H1 (cell line): ENCODE measurements around the gene NAPA. TPM values are rescaled to one million over a fixed set of nuclear protein-coding genes. Genes with fewer than 3 reads are reported as not detected.

Source experiments
- CTCF ChIA-PET: fragments of 300-600 bp; sonication (Branson Sonifier 250); formaldehyde crosslinking; loops from one replicate; lab custom pipeline; 2021; ENCODE audit not compliant: partially characterized antibody; lab: Charles Lee
- POLR2A ChIA-PET: fragments of 300-600 bp; sonication (Branson Sonifier 250); formaldehyde crosslinking; loops from one replicate; lab custom pipeline; 2021; ENCODE audit warnings: inconsistent platforms; ENCODE audit not compliant: partially characterized antibody; lab: Charles Lee
- DNase-seq, 2 experiments: peaks; one replicate each; pipeline versions ENCODE4 v3.0.0 to v3.0.0-alpha.2; 2010 to 2022; ENCODE audit warnings: low spot score in 2 of 2, low read depth in 1 of 2, mixed read lengths in 1 of 2
- FAIRE-seq: peaks from 2 replicates; lab custom pipeline; 2011; peaks lifted over from hg19 to GRCh38; lab: Jason Lieb, UNC
- H2AFZ ChIP-seq: 2 replicates; pipeline ENCODE4 v1.8.1; 2012; ENCODE audit warnings: low read length, inconsistent platforms
- H2AK5ac ChIP-seq: 2 replicates; pipeline ENCODE4 v1.6.1; 2013; ENCODE audit warnings: low read depth, low read length
- H2BK120ac ChIP-seq: replicated peaks from 2 replicates; pipeline ENCODE3; 2013; ENCODE audit warnings: low read depth, low read length, inconsistent platforms
- H2BK12ac ChIP-seq: 2 replicates; pipeline ENCODE4 v1.6.1; 2013; ENCODE audit warnings: low read depth, low read length
- H2BK15ac ChIP-seq: 2 replicates; pipeline ENCODE4 v1.6.1; 2013; ENCODE audit warnings: low read length
- H2BK20ac ChIP-seq: 2 replicates; pipeline ENCODE4 v1.6.1; 2013; ENCODE audit warnings: low read length
- H2BK5ac ChIP-seq: 2 replicates; pipeline ENCODE4 v1.6.1; 2013; ENCODE audit warnings: low read depth, low read length
- H3K14ac ChIP-seq: 2 replicates; pipeline ENCODE4 v1.6.1; 2013; ENCODE audit warnings: inconsistent platforms; ENCODE audit not compliant: insufficient read length
- H3K18ac ChIP-seq: 2 replicates; pipeline ENCODE4 v1.6.1; 2013; ENCODE audit warnings: low read length; ENCODE audit errors: extremely low read depth
- H3K23ac ChIP-seq: 2 replicates; pipeline ENCODE4 v1.6.1; 2013; ENCODE audit warnings: inconsistent platforms; ENCODE audit not compliant: insufficient read length
- H3K23me2 ChIP-seq: 2 replicates; pipeline ENCODE4 v1.6.1; 2013; ENCODE audit warnings: low read depth, low read length
- H3K27ac ChIP-seq: 2 replicates; pipeline ENCODE4 v1.6.1; 2011; ENCODE audit warnings: low read depth, low read length, inconsistent platforms
- H3K27me3 ChIP-seq, 4 experiments: replicated peaks in 1 of 4; 1 replicate in 1 of 4; 2 replicates in 3 of 4; pipeline versions ENCODE4 v1.6.1 to v1.8.1; 2011 to 2013; ENCODE audit warnings: low read length in 3 of 4, mild to moderate bottlenecking in 3 of 4, inconsistent platforms in 2 of 4, mixed read lengths in 2 of 4, moderate library complexity in 1 of 4; ENCODE audit not compliant: control insufficient read depth in 3 of 4, insufficient read depth in 3 of 4; ENCODE audit errors: extremely low read depth in 1 of 4
- H3K36me3 ChIP-seq, 4 experiments: 2 replicates each; pipeline versions ENCODE4 v1.6.1 to v1.8.1; 2011 to 2013; ENCODE audit warnings: mild to moderate bottlenecking in 4 of 4, low read length in 3 of 4, moderate library complexity in 2 of 4, control low read depth in 1 of 4, inconsistent platforms in 1 of 4; ENCODE audit not compliant: insufficient read depth in 4 of 4, control insufficient read depth in 2 of 4
- H3K4ac ChIP-seq: replicated peaks from 2 replicates; pipeline ENCODE3; 2013; ENCODE audit warnings: low read length, low read depth, mixed read lengths, inconsistent platforms; ENCODE audit not compliant: insufficient read length
- H3K4me1 ChIP-seq, 4 experiments: replicated peaks in 1 of 4; 1 replicate in 1 of 4; 2 replicates in 3 of 4; pipeline versions ENCODE4 v1.6.1 to v1.8.1; 2011 to 2013; ENCODE audit warnings: low read length in 3 of 4, inconsistent platforms in 2 of 4, mixed read lengths in 1 of 4; ENCODE audit not compliant: insufficient read depth in 4 of 4, control insufficient read depth in 3 of 4
- H3K4me2 ChIP-seq, 2 experiments: 2 replicates each; pipeline versions ENCODE4 v1.6.1 to v1.8.1; 2011 to 2013; ENCODE audit warnings: low read depth in 2 of 2, low read length in 2 of 2, control low read depth in 1 of 2, inconsistent platforms in 1 of 2, mild to moderate bottlenecking in 1 of 2; ENCODE audit not compliant: insufficient read depth in 1 of 2
- H3K4me3 ChIP-seq, 4 experiments: fragments of 200-600, 300-600 bp in 1 of 4; sonication (generic), shearing (Covaris generic), sonication (Bioruptor Twin) in 1 of 4; 2 replicates each; pipeline versions ENCODE4 v1.5.1 to v1.8.1; 2011 to 2016; ENCODE audit warnings: low read length in 4 of 4, low read depth in 3 of 4, control low read depth in 2 of 4, inconsistent platforms in 2 of 4, mild to moderate bottlenecking in 2 of 4, mixed read lengths in 1 of 4, moderate library complexity in 1 of 4; ENCODE audit not compliant: insufficient read depth in 2 of 4; ENCODE audit errors: extremely low read depth in 1 of 4
- H3K56ac ChIP-seq: replicated peaks from 2 replicates; pipeline ENCODE3; 2013; ENCODE audit warnings: low read depth, mild to moderate bottlenecking, mixed read lengths, low read length, inconsistent platforms; ENCODE audit not compliant: insufficient read length
- H3K79me1 ChIP-seq: 2 replicates; pipeline ENCODE4 v1.6.1; 2013; ENCODE audit warnings: low read depth, low read length, control low read depth
- H3K79me2 ChIP-seq, 2 experiments: 2 replicates each; pipeline versions ENCODE4 v1.6.1 to v1.8.1; 2012 to 2013; ENCODE audit warnings: low read length in 2 of 2, mild to moderate bottlenecking in 2 of 2, inconsistent platforms in 1 of 2; ENCODE audit not compliant: insufficient read depth in 2 of 2, control insufficient read depth in 1 of 2
- H3K9ac ChIP-seq, 4 experiments: replicated peaks in 1 of 4; 1 replicate in 1 of 4; 2 replicates in 3 of 4; pipeline versions ENCODE4 v1.6.1 to v1.8.1; 2011 to 2013; ENCODE audit warnings: low read depth in 3 of 4, low read length in 3 of 4, control low read depth in 2 of 4, mild to moderate bottlenecking in 2 of 4, moderate library complexity in 2 of 4, inconsistent platforms in 1 of 4; ENCODE audit errors: extremely low read depth in 1 of 4
- H3K9me3 ChIP-seq, 2 experiments: 2 replicates each; pipeline versions ENCODE4 v1.6.1 to v1.8.1; 2012 to 2013; ENCODE audit warnings: mild to moderate bottlenecking in 2 of 2, moderate library complexity in 2 of 2, control low read depth in 1 of 2, inconsistent platforms in 1 of 2, low read depth in 1 of 2, low read length in 1 of 2, mixed read lengths in 1 of 2; ENCODE audit not compliant: insufficient read depth in 2 of 2
- H4K20me1 ChIP-seq, 2 experiments: replicated peaks in 1 of 2; 2 replicates each; pipeline versions ENCODE3 to v1.8.1; 2011 to 2013; ENCODE audit warnings: inconsistent platforms in 2 of 2, low read length in 2 of 2, mild to moderate bottlenecking in 1 of 2; ENCODE audit not compliant: insufficient read depth in 2 of 2, control insufficient read depth in 1 of 2
- H4K5ac ChIP-seq: 2 replicates; pipeline ENCODE4 v1.6.1; 2013; ENCODE audit warnings: low read length, low read depth, mixed read lengths, inconsistent platforms; ENCODE audit not compliant: insufficient read length
- H4K8ac ChIP-seq: 2 replicates; pipeline ENCODE4 v1.8.0; 2013; ENCODE audit warnings: mild to moderate bottlenecking, moderate library complexity, low read length, inconsistent platforms; ENCODE audit not compliant: insufficient read depth; ENCODE audit errors: extremely low read depth
- H4K91ac ChIP-seq: replicated peaks from 2 replicates; pipeline ENCODE3; 2013; ENCODE audit warnings: low read length, mixed read lengths, inconsistent platforms; ENCODE audit not compliant: insufficient read length
- ASH2L ChIP-seq: fragments of 200-600, 300-600 bp; sonication (generic); IDR thresholded peaks from one replicate; pipeline ENCODE4 v1.7.1; 2017; ENCODE audit warnings: low read length
- CTBP2 ChIP-seq: IDR thresholded peaks from 2 replicates; pipeline ENCODE4 v1.7.0; 2011; ENCODE audit warnings: borderline replicate concordance, mild to moderate bottlenecking, moderate library complexity, mixed read lengths, low read length; ENCODE audit not compliant: insufficient read depth, insufficient read length
- GTF2F1 ChIP-seq: IDR thresholded peaks from 2 replicates; pipeline ENCODE4 v1.6.1; 2012; ENCODE audit warnings: low read depth, low read length, improper control_type of control experiment, borderline replicate concordance
- HDAC2 ChIP-seq, 2 experiments: fragments of 300-600 bp in 1 of 2; sonication (generic) in 1 of 2; IDR thresholded peaks; 2 replicates each; pipeline ENCODE4 v1.6.1; 2011 to 2012; ENCODE audit warnings: low read depth in 2 of 2, low read length in 2 of 2, mild to moderate bottlenecking in 2 of 2, moderate library complexity in 2 of 2, borderline replicate concordance in 1 of 2, inconsistent platforms in 1 of 2
- HDAC6 ChIP-seq: IDR thresholded peaks from one replicate; pipeline ENCODE4 v1.7.1; 2012; ENCODE audit warnings: low read depth, mild to moderate bottlenecking, inconsistent platforms, low read length, moderate library complexity
- KDM4A ChIP-seq: IDR thresholded peaks from one replicate; pipeline ENCODE4 v1.7.1; 2012; ENCODE audit warnings: low read depth, mild to moderate bottlenecking, moderate library complexity, low read length, inconsistent platforms; ENCODE audit not compliant: severe bottlenecking
- MAFK ChIP-seq: IDR thresholded peaks from 2 replicates; pipeline ENCODE4 v1.6.1; 2012; ENCODE audit warnings: low read depth, mild to moderate bottlenecking, improper control_type of control experiment, low read length
- POLR2AphosphoS5 ChIP-seq: IDR thresholded peaks from 2 replicates; pipeline ENCODE4 v1.6.1; 2011; ENCODE audit warnings: low read depth, low read length
- RFX5 ChIP-seq: IDR thresholded peaks from 2 replicates; pipeline ENCODE4 v1.6.1; 2011; ENCODE audit warnings: low read depth, low read length, improper control_type of control experiment, borderline replicate concordance
- SIRT6 ChIP-seq: IDR thresholded peaks from one replicate; pipeline ENCODE4 v1.7.1; 2012; ENCODE audit warnings: low read length, inconsistent platforms
- SP4 ChIP-seq: IDR thresholded peaks from 2 replicates; pipeline ENCODE4 v1.6.1; 2012; ENCODE audit warnings: low read length, inconsistent platforms
- SUZ12 ChIP-seq: fragments of 200-600 bp; sonication (generic); IDR thresholded peaks from 2 replicates; pipeline ENCODE4 v1.6.1; 2012; ENCODE audit warnings: mild to moderate bottlenecking, inconsistent platforms, low read length, moderate library complexity, mixed read lengths
- WGBS, 2 experiments: shearing (Covaris generic) in 1 of 2; methylation state at CpG; one replicate each; pipeline versions ENCODE4 v1.1.6 to v1.1.7; 2013 to 2015; ENCODE audit warnings: low lambda C conversion rate in 2 of 2, mixed read lengths in 2 of 2, inconsistent platforms in 1 of 2, low coverage in 1 of 2, missing lambda C conversion rate in 1 of 2; ENCODE audit not compliant: insufficient replicate concordance in 2 of 2, insufficient coverage in 1 of 2, insufficient read length in 1 of 2; ENCODE audit errors: extremely low coverage in 1 of 2, missing lambda C conversion rate in 1 of 2; 5-methylcytosine and 5-hydroxymethylcytosine counted together
- polyA plus RNA-seq, 7 experiments: library from polyadenylated mRNA; depleted of rRNA in 3 of 7; stranded (reverse) in 5 of 7; unstranded in 2 of 7; fragments of >200 nt in 5 of 7; fragments of 200-250 nt in 2 of 7; gene quantifications; 1 replicate in 5 of 7; 2 replicates in 1 of 7; 4 replicates in 1 of 7; pipeline versions ENCODE4 v1.2.1 to v1.2.3, GENCODE V29; 2011 to 2013; ENCODE audit warnings: missing spikeins in 2 of 7, mixed read lengths in 2 of 7
- total RNA-seq: library from RNA; stranded (reverse); fragmentation: NEBNext Ultra II Directional; extraction: Animal tissue kit (Norgen Biotek cat#: 25700); gene quantifications from 2 replicates; pipeline ENCODE4 v1.2.1, GENCODE V29; 2021
- TF ChIP-seq, protein P1 (sequence below): IDR thresholded peaks from 2 replicates; pipeline ENCODE4 v1.6.1; 2012; ENCODE audit warnings: inconsistent platforms

The NAPA gene
- total and polyA plus RNA-seq, 2 of the 8 experiments (the other 6 are each of a cell fraction or from before 2014, with no cell fraction given): 58.5 to 78.2 TPM

- POLR2A ChIA-PET: interaction anchor here (1.1 to 7.6 kb wide), 2 partner anchors 8 to 9 kb away, joined by 4 to 55 read pairs; partner anchors contain the start of gene KPTN
- TF ChIP-seq SIRT6: no peak
- no peak for TF ChIP-seq POLR2AphosphoS5
- no peak for TF ChIP-seq GTF2F1
- no peak for TF ChIP-seq HDAC2 (IDR thresholded peaks at IDR 0.05; ENCODE audit: borderline replicate concordance in 1 of 2, low read depth in 2 of 2, low read length in 2 of 2)
- TF ChIP-seq RFX5: no peak
- TF ChIP-seq HDAC6: no peak
- TF ChIP-seq, protein P1, sequence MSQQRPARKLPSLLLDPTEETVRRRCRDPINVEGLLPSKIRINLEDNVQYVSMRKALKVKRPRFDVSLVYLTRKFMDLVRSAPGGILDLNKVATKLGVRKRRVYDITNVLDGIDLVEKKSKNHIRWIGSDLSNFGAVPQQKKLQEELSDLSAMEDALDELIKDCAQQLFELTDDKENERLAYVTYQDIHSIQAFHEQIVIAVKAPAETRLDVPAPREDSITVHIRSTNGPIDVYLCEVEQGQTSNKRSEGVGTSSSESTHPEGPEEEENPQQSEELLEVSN: no peak
- no peak for TF ChIP-seq SP4
- no peak for TF ChIP-seq KDM4A
- no peak for TF ChIP-seq MAFK
- no peak for TF ChIP-seq ASH2L
- TF ChIP-seq CTBP2: no peak
- no peak for TF ChIP-seq SUZ12
These were observed 20.7 kb downstream of the NAPA start for GRCh38 chr19:47494211-47494547.

More at GRCh38 chr19:47494211-47494547, 20.7 kb downstream of the NAPA start:
- Histone ChIP-seq H3K27ac (no peak overlapping the region), H2BK5ac (no peak overlapping the region), H3K79me1 (no peaks in the 10 kb centered on the region; the same call in 1 of the 2 replicates), H3K4me2 (no peak overlapping the region), H3K56ac (no peak overlapping the region), H3K4me1 (peaks cover 0 to 4% (median 1%) of the 10 kb centered on the region in 4 experiments; a peak in 2 of 7 replicates), H4K8ac (no peak overlapping the region), H3K27me3 (no peaks in the 10 kb centered on the region), H2AK5ac (no peak overlapping the region), H3K23ac (no peak overlapping the region), H4K5ac (no peak overlapping the region), H2BK12ac (no peak overlapping the region), H3K18ac (no peak overlapping the region), H2BK120ac (no peak overlapping the region), H3K79me2 (no peaks in the 10 kb centered on the region), H3K23me2 (peaks cover 6% of the 10 kb centered on the region; the same call in 1 of the 2 replicates), H3K9me3 (no peaks in the 10 kb centered on the region), H3K9ac (no peak overlapping the region), H4K20me1 (peaks cover 2 to 12% of the 10 kb centered on the region in 2 experiments), H2BK15ac (no peak overlapping the region), H3K14ac (no peak overlapping the region), H2BK20ac (no peak overlapping the region), H3K36me3 (peaks cover 3 to 6% (median 5%) of the 10 kb centered on the region in 4 experiments; a peak in 4 of 8 replicates), H3K4ac (no peak overlapping the region), H4K91ac (no peak overlapping the region), H2AFZ (no peak overlapping the region), H3K4me3 (no peak overlapping the region)
- CTCF ChIA-PET: interaction anchor here (0.6 to 4.7 kb wide), 11 partner anchors 9 to 219 kb away, joined by 3 to 32 read pairs (median 3); partner anchors contain the start of genes EHD2 and KPTN
- WGBS, 2 experiments: 90% methylated on average over 5 of the region's 5 CpGs; no CpG with 5 or more reads in 1 of the 2 experiments
- FAIRE-seq (no peak), DNase-seq (no peak)
